Ovary (tissue), 3 donors: ENCODE results near the gene PRDM16.

Source experiments
- CTCF ChIP-seq, 3 donors: fragments of 450-650 bp in 2 of 3; fragments of 200-600 bp in 1 of 3; IDR thresholded peaks; one replicate each; pipeline versions ENCODE4 v1.5.1 to v1.8.0; 2016 to 2022; ENCODE audit warnings: antibody characterized with exemption in 3 of 3, mild to moderate bottlenecking in 1 of 3
- POLR2A ChIP-seq: fragments of 450-650 bp; IDR thresholded peaks from one replicate; pipeline ENCODE4 v1.6.1; 2017; ENCODE audit warnings: antibody characterized with exemption, mild to moderate bottlenecking, moderate library complexity
- donor health status: DM: no; HTN: no; CAD: no.

GRCh38 chr1:3031401-3032221, 37.4 kb upstream of the PRDM16 start:
- TF ChIP-seq CTCF (IDR thresholded peaks at IDR 0.05) (no peak), POLR2A (no peak)
